PC-3 (cell line): ENCODE measurements around the gene UBE2C. TPM values are rescaled to one million over a fixed set of nuclear protein-coding genes. Genes with fewer than 3 reads are reported as not detected.

Source experiments
- ATAC-seq: fragments of 200-7000 bp; cut with Tn5 transposase; 2 replicates; pipeline ENCODE4 v1.9.1; 2020; ENCODE audit warnings: mild to moderate bottlenecking, moderate library complexity
- BruUV-seq: library from RNA; stranded (reverse); fragments of 400-500 nt; replicated peaks from 2 replicates; lab custom pipeline; 2021; lab: Mats Ljungman, UMichigan
- CTCF ChIA-PET: fragments of 300-600 bp; sonication (Branson Sonifier 250); formaldehyde crosslinking; loops from one replicate; lab custom pipeline; 2022; ENCODE audit warnings: antibody characterized with exemption; lab: Charles Lee
- POLR2A ChIA-PET: fragments of 300-600 bp; sonication (Branson Sonifier 250); formaldehyde crosslinking; loops from one replicate; lab custom pipeline; 2022; ENCODE audit warnings: antibody characterized with exemption; ENCODE audit not compliant: unreplicated experiment; lab: Charles Lee
- DNase-seq: peaks from one replicate; pipeline ENCODE4 v3.0.0-alpha.2; 2015
- H2AFZ ChIP-seq: fragments of 300-600 bp; sonication (generic); 2 replicates; pipeline ENCODE4 v1.6.0; 2016; ENCODE audit warnings: antibody characterized with exemption, low read length
- H3F3A ChIP-seq: fragments of 300-600 bp; sonication (generic); one replicate; pipeline ENCODE4 v1.6.0; 2017; ENCODE audit warnings: antibody characterized with exemption, low read length, control low read depth, mild to moderate bottlenecking; ENCODE audit not compliant: unreplicated experiment
- H3K27ac ChIP-seq: fragments of 300-600 bp; sonication (generic); 2 replicates; pipeline ENCODE4 v1.5.1; 2016; ENCODE audit warnings: mild to moderate bottlenecking, low read length
- H3K27me3 ChIP-seq: fragments of 300-600 bp; sonication (generic); 2 replicates; pipeline ENCODE4 v1.6.1; 2016; ENCODE audit warnings: low read length, mixed read lengths
- H3K36me3 ChIP-seq: fragments of 300-600 bp; sonication (generic); 2 replicates; pipeline ENCODE4 v1.6.1; 2016; ENCODE audit warnings: low read depth, mixed run types, low read length, mixed read lengths
- H3K4me1 ChIP-seq: fragments of 300-600 bp; sonication (generic); 2 replicates; pipeline ENCODE4 v1.5.1; 2016; ENCODE audit warnings: low read length; ENCODE audit not compliant: insufficient read depth
- H3K4me2 ChIP-seq: fragments of 300-600 bp; sonication (generic); 2 replicates; pipeline ENCODE4 v1.6.0; 2016; ENCODE audit warnings: low read length
- H3K4me3 ChIP-seq: fragments of 300-600 bp; sonication (generic); 2 replicates; pipeline ENCODE4 v1.5.1; 2016; ENCODE audit warnings: mild to moderate bottlenecking, low read length, mixed read lengths
- H3K79me2 ChIP-seq: fragments of 300-600 bp; sonication (generic); 2 replicates; pipeline ENCODE4 v1.6.1; 2017; ENCODE audit warnings: low read length, mixed read lengths
- H3K9ac ChIP-seq: fragments of 300-600 bp; sonication (generic); 2 replicates; pipeline ENCODE4 v1.6.0; 2016; ENCODE audit warnings: mild to moderate bottlenecking, low read length
- H3K9me2 ChIP-seq: fragments of 300-600 bp; sonication (generic); replicated peaks from 2 replicates; pipeline ENCODE4 v1.6.1; 2016; ENCODE audit warnings: mixed run types, low read length, mixed read lengths
- H3K9me3 ChIP-seq: fragments of 300-600 bp; sonication (generic); 2 replicates; pipeline ENCODE4 v1.6.1; 2016; ENCODE audit warnings: low read length, mixed read lengths
- H4K20me1 ChIP-seq: fragments of 300-600 bp; sonication (generic); 2 replicates; pipeline ENCODE4 v1.6.1; 2016; ENCODE audit warnings: low read length, mixed read lengths
- CTCF ChIP-seq: fragments of 300-600 bp; sonication (generic); conservative IDR thresholded peaks from 2 replicates; pipeline ENCODE4 v1.5.1; 2017; ENCODE audit warnings: antibody characterized with exemption, low read depth, mild to moderate bottlenecking, low read length
- EZH2 ChIP-seq: fragments of 300-600 bp; sonication (generic); IDR thresholded peaks from one replicate; pipeline ENCODE4 v1.6.1; 2017; ENCODE audit warnings: antibody characterized with exemption, mild to moderate bottlenecking, low read length; ENCODE audit not compliant: unreplicated experiment
- EZH2phosphoT487 ChIP-seq: fragments of 300-600 bp; sonication (generic); IDR thresholded peaks from 2 replicates; pipeline ENCODE4 v1.6.1; 2018; ENCODE audit warnings: mild to moderate bottlenecking, antibody characterized with exemption, low read length, borderline replicate concordance
- intact Hi-C: fragments of 100-400 bp; cut with micrococcal nuclease; formaldehyde crosslinking; loops from 2 replicates; pipeline ENCODE4 v1.9.0; 2023
- total RNA-seq: library from RNA; depleted of rRNA; stranded (reverse); fragments of >200 nt; gene quantifications from 2 replicates; pipeline ENCODE4 v1.2.3, GENCODE V29; 2014

The UBE2C gene
- total RNA-seq, 1 experiment from 2014 or later = 304 TPM

GRCh38 chr20:45813489-45813888, 1.0 kb downstream of the UBE2C start:
- H3K9me2 ChIP-seq = no peaks in the 10 kb centered on the region
- DNase-seq = no peak
- H4K20me1 ChIP-seq = peaks cover 11% of the 10 kb centered on the region; the same call in 1 of the 2 replicates
- TF ChIP-seq EZH2 (no peak), EZH2phosphoT487 (no peak), CTCF (no peak)
- BruUV-seq = no TSS peak
- peak overlapping the region; percentile 98 for H3K4me3 ChIP-seq
- H3K4me2 ChIP-seq = peak overlapping the region; percentile 95
- H3K4me1 ChIP-seq = peaks cover 38% of the 10 kb centered on the region
- ChIA-PET CTCF (no interaction called here), POLR2A (interaction anchor here (0.6 kb wide), 1 partner anchor 305 kb away, joined by 3 read pairs; no protein-coding TSS in a partner anchor)
- no peaks in the 10 kb centered on the region for H3K27me3 ChIP-seq
- peak overlapping the region; percentile 99 for H3K9ac ChIP-seq
- peaks cover 35% of the 10 kb centered on the region for H3K79me2 ChIP-seq
- no peak overlapping the region for H2AFZ ChIP-seq
- ATAC-seq = no peak
- intact Hi-C loops = loop anchor here (2.0 to 10.0 kb wide), 3 partner anchors 15 to 121 kb away; partner anchors contain the start of genes CTSA, NEURL2 and PCIF1
- H3K9me3 ChIP-seq = no peaks in the 10 kb centered on the region
- H3K36me3 ChIP-seq = peaks cover 61% of the 10 kb centered on the region
- peaks cover 11% of the 10 kb centered on the region for H3F3A ChIP-seq
- H3K27ac ChIP-seq = peak overlapping the region; percentile 82

- H2AFZ ChIP-seq = no peak overlapping the region
- no peak overlapping the region for H3K27ac ChIP-seq
- H3K79me2 ChIP-seq = peaks cover 35% of the 10 kb centered on the region
- peaks cover 38% of the 10 kb centered on the region for H3K4me1 ChIP-seq
- H3K36me3 ChIP-seq = peaks cover 53% of the 10 kb centered on the region
- no peaks in the 10 kb centered on the region for H3K27me3 ChIP-seq
- no peaks in the 10 kb centered on the region for H3K9me2 ChIP-seq
- DNase-seq (no peak), ATAC-seq (no peak)
- H3K4me2 ChIP-seq = peak overlapping the region; percentile 95
- H3K4me3 ChIP-seq = peak overlapping the region; percentile 59
- POLR2A ChIA-PET = interaction anchor here (0.6 kb wide), 2 partner anchors 305 to 1125 kb away, joined by 3 to 4 read pairs; no protein-coding TSS in a partner anchor
- H3K9me3 ChIP-seq = no peaks in the 10 kb centered on the region
- BruUV-seq = no TSS peak
- TF ChIP-seq CTCF = no peak
- TF ChIP-seq EZH2phosphoT487 = no peak
- TF ChIP-seq EZH2 = no peak
- H4K20me1 ChIP-seq = peaks cover 11% of the 10 kb centered on the region; the same call in 1 of the 2 replicates
- CTCF ChIA-PET = interaction anchor here (0.5 kb wide), 1 partner anchor 148 kb away, joined by 5 read pairs; no protein-coding TSS in a partner anchor
- peaks cover 11% of the 10 kb centered on the region for H3F3A ChIP-seq
- H3K9ac ChIP-seq = no peak overlapping the region; the same call in 1 of the 2 replicates
- intact Hi-C loops = loop anchor here (5.0 to 10.0 kb wide), 2 partner anchors 78 to 120 kb away; partner anchors contain the start of genes CTSA, NEURL2 and PCIF1
Observed at GRCh38 chr20:45814314-45814713, 1.9 kb downstream of the UBE2C start.

GRCh38 chr20:45816951-45817350, 4.5 kb downstream of the UBE2C start:
- intact Hi-C loops = loop anchor here (10.0 kb wide), 1 partner anchor 118 kb away; the partner anchor contains the start of gene PCIF1
- Histone ChIP-seq H3K27me3 (no peaks in the 10 kb centered on the region), H3K4me3 (no peak overlapping the region), H3F3A (peaks cover 11% of the 10 kb centered on the region), H3K9me3 (no peaks in the 10 kb centered on the region), H3K4me1 (peaks cover 32% of the 10 kb centered on the region), H2AFZ (no peak overlapping the region), H3K79me2 (peaks cover 35% of the 10 kb centered on the region), H3K9ac (no peak overlapping the region), H3K27ac (no peak overlapping the region), H4K20me1 (peaks cover 11% of the 10 kb centered on the region; the same call in 1 of the 2 replicates), H3K4me2 (no peak overlapping the region), H3K36me3 (peaks cover 30% of the 10 kb centered on the region), H3K9me2 (no peaks in the 10 kb centered on the region)
- BruUV-seq = no TSS peak
- ChIA-PET POLR2A (interaction anchor here (0.6 to 0.8 kb wide), 2 partner anchors 17 to 932 kb away, joined by 3 read pairs; partner anchors contain the start of gene YWHAB), CTCF (no interaction called here)
- DNase-seq (no peak), ATAC-seq (no peak)
- TF ChIP-seq CTCF = no peak
- TF ChIP-seq EZH2phosphoT487 = no peak
- TF ChIP-seq EZH2 = no peak
